Measurements from ENCODE around the gene IKBKG.
"Not testable (repeated sequence)": the region's sequence is repeated elsewhere in the genome, so short reads cannot be mapped to it uniquely, and the experiment has no call there.

The IKBKG gene

DNA sequence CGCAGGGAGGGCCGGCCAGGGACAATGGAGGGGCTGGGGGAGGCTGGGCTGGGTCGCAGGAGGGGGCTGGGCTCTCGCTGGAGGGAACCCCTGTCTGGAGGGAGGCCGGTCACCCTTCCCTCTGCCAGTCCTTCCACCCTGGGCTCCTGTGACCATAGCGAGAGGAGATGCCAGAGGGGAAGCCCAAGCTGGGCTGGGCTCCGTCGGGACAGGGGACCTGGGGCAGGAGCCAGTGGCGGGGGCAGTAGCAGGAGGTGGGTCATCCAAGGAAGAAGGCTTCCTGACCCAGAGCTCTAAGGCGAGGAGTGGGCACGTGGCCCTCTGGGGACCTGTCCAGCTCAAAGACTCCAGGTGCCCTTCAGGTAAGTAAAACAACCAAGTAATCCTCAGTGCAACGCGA is 54.8 kb downstream of the IKBKG start:
- no peak for TF ChIP-seq CTCF (IDR thresholded peaks at IDR 0.05; ENCODE audit: low read depth, low read length, missing control alignments)
- no peak overlapping the region for H3K4me3 ChIP-seq (ENCODE audit: low read depth, low read length)
- in situ Hi-C loops (cut with HindIII; ENCODE audit: low sequenced_read_pairs) = no loop called here
- DNase-seq (ENCODE audit: low read depth) = no peak

DNA sequence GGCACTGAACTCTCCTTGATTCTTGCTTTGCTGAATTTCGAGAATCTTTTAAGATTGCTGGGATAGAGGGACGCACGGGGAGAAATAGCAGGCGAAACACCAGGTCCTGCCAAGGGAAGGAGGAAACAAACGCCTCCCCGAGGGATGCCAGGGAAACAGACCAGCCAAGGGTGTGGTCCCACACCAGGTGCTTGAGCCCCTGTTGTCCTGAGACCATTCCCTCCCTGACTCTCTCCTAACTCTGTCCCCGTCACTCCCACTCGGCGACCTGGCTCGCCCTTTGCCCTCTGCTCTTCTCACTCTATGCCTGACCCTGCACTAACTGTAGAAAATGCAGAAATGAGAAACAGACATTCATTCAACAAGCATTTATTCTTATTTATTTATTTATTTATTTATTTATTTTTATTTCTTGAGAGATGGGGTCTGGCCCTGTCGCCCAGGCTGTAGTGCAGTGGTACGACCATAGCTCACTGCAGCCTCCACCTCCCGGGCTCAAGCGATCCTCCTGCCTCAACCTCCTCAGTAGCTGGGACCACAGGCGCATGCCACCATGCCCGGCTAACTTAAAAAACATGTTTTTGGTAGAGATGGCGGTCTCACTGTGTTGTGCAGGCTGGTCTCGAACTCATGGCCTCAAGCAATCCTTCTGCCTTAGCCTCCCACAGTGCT is 55.5 kb downstream of the IKBKG start:
- TF ChIP-seq CTCF (IDR thresholded peaks at IDR 0.05; ENCODE audit: low read depth, low read length, missing control alignments) = no peak

GRCh38 chrX:154603438-154604430 is 56.3 kb downstream of the IKBKG start:
- no peak for DNase-seq (ENCODE audit: low read depth)
- TF ChIP-seq CTCF (IDR thresholded peaks at IDR 0.05; ENCODE audit: low read depth, low read length, missing control alignments) = no peak
- no peak overlapping the region for H3K4me3 ChIP-seq (ENCODE audit: low read depth, low read length)
- in situ Hi-C loops (cut with HindIII; ENCODE audit: low sequenced_read_pairs) = no loop called here

More for the DNA sequence above, 55.5 kb downstream of the IKBKG start:
- in situ Hi-C loops (cut with HindIII; ENCODE audit: low sequenced_read_pairs) = no loop called here
- DNase-seq (ENCODE audit: low read depth) = no peak
- H3K4me3 ChIP-seq (ENCODE audit: low read depth, low read length) = no peak overlapping the region

- H3K4me3 ChIP-seq (ENCODE audit: low read depth, low read length) = no peak overlapping the region
- DNase-seq (ENCODE audit: low read depth) = no peak
- no peak for TF ChIP-seq CTCF (IDR thresholded peaks at IDR 0.05; ENCODE audit: low read depth, low read length, missing control alignments)
- in situ Hi-C loops (cut with HindIII; ENCODE audit: low sequenced_read_pairs) = no loop called here
Measured at GRCh38 chrX:154605566-154605965, 58.1 kb downstream of the IKBKG start.

GRCh38 chrX:154607370-154607769 is 60.0 kb downstream of the IKBKG start:
- H3K4me3 ChIP-seq (ENCODE audit: low read depth, low read length) = no peak overlapping the region
- DNase-seq (ENCODE audit: low read depth) = no peak
- no peak for TF ChIP-seq CTCF (IDR thresholded peaks at IDR 0.05; ENCODE audit: low read depth, low read length, missing control alignments)
- in situ Hi-C loops (cut with HindIII; ENCODE audit: low sequenced_read_pairs) = no loop called here

DNA sequence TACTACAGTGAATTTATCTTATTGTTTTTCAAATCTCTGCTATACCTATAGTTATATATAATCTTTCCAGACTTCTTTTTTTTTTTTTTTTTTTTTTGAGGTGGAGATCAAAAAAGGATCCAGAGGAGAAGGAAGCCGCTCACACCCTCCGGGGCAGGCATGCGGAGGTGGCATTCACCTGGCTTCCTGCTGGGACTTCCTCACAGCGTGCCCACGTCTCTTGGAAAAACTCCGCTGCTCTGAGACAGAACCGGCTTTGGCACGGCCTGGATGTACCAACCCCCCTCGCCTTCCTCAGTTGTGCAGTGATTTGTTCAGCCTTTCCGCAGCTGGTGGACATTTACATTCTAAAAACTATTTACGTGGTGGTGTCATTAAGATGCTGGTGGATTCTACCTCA is 60.6 kb downstream of the IKBKG start:
- in situ Hi-C loops (cut with HindIII; ENCODE audit: low sequenced_read_pairs); DNase-seq (ENCODE audit: low read depth); H3K4me3 ChIP-seq (ENCODE audit: low read depth, low read length): not testable (repeated sequence)

DNA sequence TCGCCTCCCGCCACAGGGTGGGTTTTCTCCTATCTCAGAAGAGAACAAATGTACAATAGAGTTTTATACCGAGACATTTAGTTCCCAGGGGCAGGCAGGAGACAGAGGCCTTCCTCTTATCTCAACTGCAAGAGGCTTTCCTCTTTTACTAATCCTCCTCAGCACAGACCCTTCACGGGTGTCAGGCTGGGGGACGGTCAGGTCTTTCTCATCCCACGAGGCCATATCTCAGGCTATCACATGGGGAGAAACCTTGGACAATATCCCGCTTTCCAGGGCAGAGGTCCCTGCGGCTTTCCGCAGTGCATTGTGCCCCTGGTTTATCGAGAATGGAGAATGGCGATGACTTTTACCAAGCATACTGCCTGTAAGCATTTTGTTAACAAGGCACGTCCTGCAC is 61.4 kb downstream of the IKBKG start:
- in situ Hi-C loops (cut with HindIII; ENCODE audit: low sequenced_read_pairs); H3K4me3 ChIP-seq (ENCODE audit: low read depth, low read length); DNase-seq (ENCODE audit: low read depth): not testable (repeated sequence)

- H3K4me3 ChIP-seq (ENCODE audit: low read depth, low read length); DNase-seq (ENCODE audit: low read depth); in situ Hi-C loops (cut with HindIII; ENCODE audit: low sequenced_read_pairs): not testable (repeated sequence)
Measured at GRCh38 chrX:154611146-154611545, 63.7 kb downstream of the IKBKG start.

GRCh38 chrX:154613586-154613985 is 66.2 kb downstream of the IKBKG start:
- DNase-seq (ENCODE audit: low read depth); H3K4me3 ChIP-seq (ENCODE audit: low read depth, low read length); in situ Hi-C loops (cut with HindIII; ENCODE audit: low sequenced_read_pairs): not testable (repeated sequence)

Data from astrocyte of the cerebellum (primary cell).